ENCODE measurements around the gene RSPH3.

Gene RSPH3, protein sequence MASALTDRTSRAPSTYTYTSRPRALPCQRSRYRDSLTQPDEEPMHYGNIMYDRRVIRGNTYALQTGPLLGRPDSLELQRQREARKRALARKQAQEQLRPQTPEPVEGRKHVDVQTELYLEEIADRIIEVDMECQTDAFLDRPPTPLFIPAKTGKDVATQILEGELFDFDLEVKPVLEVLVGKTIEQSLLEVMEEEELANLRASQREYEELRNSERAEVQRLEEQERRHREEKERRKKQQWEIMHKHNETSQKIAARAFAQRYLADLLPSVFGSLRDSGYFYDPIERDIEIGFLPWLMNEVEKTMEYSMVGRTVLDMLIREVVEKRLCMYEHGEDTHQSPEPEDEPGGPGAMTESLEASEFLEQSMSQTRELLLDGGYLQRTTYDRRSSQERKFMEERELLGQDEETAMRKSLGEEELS

GRCh38 chr6:158999666-159000403 is at the start of gene RSPH3:
TSS of gene RSPH3 (minus strand) at chr6:159000202. CDS start at chr6:158999550, 652 bp downstream.
- no peaks in the 10 kb centered on the region for H3K36me3 ChIP-seq
- intact Hi-C loops (cut with DNase I; ENCODE audit: low total_unique reads): loop anchor here (10.0 kb wide), 1 partner anchor 205 kb away; no protein-coding TSS in a partner anchor
- TF ChIP-seq, protein P1, sequence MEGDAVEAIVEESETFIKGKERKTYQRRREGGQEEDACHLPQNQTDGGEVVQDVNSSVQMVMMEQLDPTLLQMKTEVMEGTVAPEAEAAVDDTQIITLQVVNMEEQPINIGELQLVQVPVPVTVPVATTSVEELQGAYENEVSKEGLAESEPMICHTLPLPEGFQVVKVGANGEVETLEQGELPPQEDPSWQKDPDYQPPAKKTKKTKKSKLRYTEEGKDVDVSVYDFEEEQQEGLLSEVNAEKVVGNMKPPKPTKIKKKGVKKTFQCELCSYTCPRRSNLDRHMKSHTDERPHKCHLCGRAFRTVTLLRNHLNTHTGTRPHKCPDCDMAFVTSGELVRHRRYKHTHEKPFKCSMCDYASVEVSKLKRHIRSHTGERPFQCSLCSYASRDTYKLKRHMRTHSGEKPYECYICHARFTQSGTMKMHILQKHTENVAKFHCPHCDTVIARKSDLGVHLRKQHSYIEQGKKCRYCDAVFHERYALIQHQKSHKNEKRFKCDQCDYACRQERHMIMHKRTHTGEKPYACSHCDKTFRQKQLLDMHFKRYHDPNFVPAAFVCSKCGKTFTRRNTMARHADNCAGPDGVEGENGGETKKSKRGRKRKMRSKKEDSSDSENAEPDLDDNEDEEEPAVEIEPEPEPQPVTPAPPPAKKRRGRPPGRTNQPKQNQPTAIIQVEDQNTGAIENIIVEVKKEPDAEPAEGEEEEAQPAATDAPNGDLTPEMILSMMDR (IDR thresholded peaks at IDR 0.05): peak in 1 of 2 experiments; percentile 14

DNA sequence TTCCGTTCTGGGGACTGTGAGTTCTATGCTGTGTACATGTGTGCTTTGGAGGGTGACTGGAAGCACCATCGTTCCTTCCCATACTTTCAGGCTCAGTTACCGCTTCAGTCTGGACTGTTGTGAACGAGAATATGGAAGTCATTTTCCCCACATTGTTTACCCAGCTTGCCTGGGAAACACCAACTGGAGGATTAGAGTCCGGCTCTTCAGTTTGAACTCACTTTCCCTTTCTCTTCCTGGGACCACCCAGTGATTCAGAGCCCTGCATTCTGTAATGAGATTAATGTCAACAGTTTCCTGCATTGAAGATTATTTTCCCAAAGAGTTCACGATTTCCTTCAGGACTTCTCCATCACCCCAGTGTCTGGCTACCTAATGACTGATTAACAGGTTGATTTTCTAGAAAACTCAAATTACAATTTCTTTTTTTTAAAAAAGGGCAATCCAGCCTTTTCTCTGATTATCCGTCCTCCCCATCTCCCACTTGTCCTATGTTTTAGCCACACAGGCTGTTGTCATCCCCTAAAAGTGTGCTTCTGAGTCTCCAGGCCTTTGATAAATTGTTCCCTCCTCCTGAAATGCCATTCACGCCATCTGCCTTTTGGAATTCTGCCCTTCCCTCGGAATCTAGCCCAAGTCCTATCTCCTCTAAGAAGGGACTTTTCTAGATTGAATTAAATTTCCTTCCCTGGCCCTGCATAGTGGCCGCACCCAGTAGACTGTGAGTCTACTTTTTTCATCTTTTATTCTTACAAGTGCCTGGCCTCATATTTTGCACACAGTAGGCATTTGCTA is 48.1 kb upstream of the RSPH3 start:
- TF ChIP-seq, protein P1 (IDR thresholded peaks at IDR 0.05): no peak
- DNase-seq: no peak
- Histone ChIP-seq H3K36me3 (no peaks in the 10 kb centered on the region), H3K27me3 (peaks cover 0 to 9% of the 10 kb centered on the region in 2 donors), H3K4me3 (no peak overlapping the region), H3K9me3 (no peaks in the 10 kb centered on the region), H3K4me1 (no peaks in the 10 kb centered on the region), H3K27ac (no peak overlapping the region)
- intact Hi-C loops (cut with DNase I; ENCODE audit: low total_unique reads): no loop called here

More at GRCh38 chr6:158999666-159000403, at the start of gene RSPH3:
- Histone ChIP-seq H3K9me3 (no peaks in the 10 kb centered on the region), H3K4me1 (peaks cover 0 to 13% (median 3%) of the 10 kb centered on the region in 4 donors), H3K4me3 (peak within 1 kb of the TSS; percentile 71 to 79), H3K27ac (peak within 1 kb of the TSS; percentile 75 to 76), H3K27me3 (no peaks in the 10 kb centered on the region)
- DNase-seq: peak; percentile 86 to 95

DNA sequence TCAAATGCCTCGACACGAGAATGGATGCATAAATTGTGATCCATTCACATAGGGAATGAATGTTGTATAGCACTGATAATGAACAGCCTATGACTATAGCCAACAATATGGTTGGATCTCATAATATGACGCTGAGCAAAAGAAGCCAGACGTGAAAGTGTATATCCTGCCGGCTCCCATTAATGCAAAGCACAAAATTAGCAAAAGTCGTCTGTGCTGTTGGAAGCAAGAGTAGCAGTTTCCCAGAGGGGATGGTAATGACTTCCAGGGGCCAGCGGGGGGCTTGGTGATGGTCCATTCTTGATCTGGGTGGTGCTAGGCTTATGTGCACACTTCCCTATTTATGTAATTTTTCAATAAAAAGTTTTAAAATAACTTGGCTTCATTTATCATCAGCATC is 45.8 kb upstream of the RSPH3 start:
- H3K27ac ChIP-seq: no peak overlapping the region

GRCh38 chr6:159044899-159045727 is 45.1 kb upstream of the RSPH3 start, which contains the start of gene TAGAP:
TSS of gene TAGAP (minus strand) at chr6:159044991. CDS start at chr6:159044146, 845 bp downstream.
- Histone ChIP-seq H3K27me3 (peaks cover 0 to 5% of the 10 kb centered on the region in 2 donors), H3K27ac (no peak within 1 kb of the TSS), H3K36me3 (no peaks in the 10 kb centered on the region), H3K4me1 (peaks cover 0 to 4% (median 0%) of the 10 kb centered on the region in 4 donors), H3K4me3 (peak within 1 kb of the TSS; percentile 15 to 21), H3K9me3 (no peaks in the 10 kb centered on the region)
- peak; percentile 73 to 75 for DNase-seq
- intact Hi-C loops (cut with DNase I; ENCODE audit: low total_unique reads): no loop called here
- TF ChIP-seq, protein P1 (IDR thresholded peaks at IDR 0.05): no peak

More for the DNA sequence above, 45.8 kb upstream of the RSPH3 start:
- TF ChIP-seq, protein P1 (IDR thresholded peaks at IDR 0.05): no peak
- intact Hi-C loops (cut with DNase I; ENCODE audit: low total_unique reads): no loop called here
- no peak overlapping the region for H3K4me3 ChIP-seq
- H3K9me3 ChIP-seq: no peaks in the 10 kb centered on the region
- no peaks in the 10 kb centered on the region for H3K36me3 ChIP-seq
- peaks cover 0 to 4% (median 0%) of the 10 kb centered on the region in 4 donors for H3K4me1 ChIP-seq
- no peak for DNase-seq
- H3K27me3 ChIP-seq: peaks cover 0 to 5% of the 10 kb centered on the region in 2 donors
